HG02885 (cell line): ENCODE data around the gene PIPOX.

Experiments
- ATAC-seq: cut with Tn5 transposase; IDR thresholded peaks from one replicate; pipeline ENCODE4 v1.9.1; 2021; ENCODE audit warnings: mild to moderate bottlenecking; ENCODE audit not compliant: unreplicated experiment, poor library complexity

Gene PIPOX

GRCh38 chr17:29093090-29093871, 50.3 kb downstream of the PIPOX start:
- no peak for ATAC-seq

GRCh38 chr17:29094101-29094708, 51.3 kb downstream of the PIPOX start:
- no peak for ATAC-seq

GRCh38 chr17:29095439-29095838, 52.5 kb downstream of the PIPOX start:
- ATAC-seq = no peak

GRCh38 chr17:29096094-29096493, 53.2 kb downstream of the PIPOX start:
- no peak for ATAC-seq

GRCh38 chr17:29099527-29099926, 56.6 kb downstream of the PIPOX start:
- no peak for ATAC-seq

- ATAC-seq = no peak
Measured at GRCh38 chr17:29100296-29100695, 57.4 kb downstream of the PIPOX start.

GRCh38 chr17:29102046-29102445, 59.1 kb downstream of the PIPOX start:
- ATAC-seq = no peak

- no peak for ATAC-seq
Measured at GRCh38 chr17:29102741-29103181, 59.8 kb downstream of the PIPOX start.

- no peak for ATAC-seq
Measured at GRCh38 chr17:29103341-29103740, 60.4 kb downstream of the PIPOX start.
